Uterus (tissue), 4 donors: ENCODE results near the gene LGALS16. TPM values are rescaled to one million over a fixed set of nuclear protein-coding genes. Genes with fewer than 3 reads are reported as not detected.
"Not testable (repeated sequence)": the region's sequence is repeated elsewhere in the genome, so short reads cannot be mapped to it uniquely, and the experiment has no call there.

Experiments used
- DNase-seq, 2 donors: peaks; one replicate each; pipeline ENCODE4 v3.0.0-alpha.2; 2019 to 2020
- H3K27ac ChIP-seq, 2 donors: fragments of 200-600 bp; sonication (generic); 1 replicate in 1 of 2; 2 replicates in 1 of 2; pipeline ENCODE4 v1.5.1; 2016 to 2018
- H3K27me3 ChIP-seq, 2 donors: fragments of 200-600 bp; sonication (generic); one replicate each; pipeline ENCODE4 v1.5.1; 2018 to 2019; ENCODE audit warnings: control low read depth in 1 of 2
- H3K36me3 ChIP-seq, 2 donors: fragments of 200-600 bp; sonication (generic); one replicate each; pipeline ENCODE4 v1.5.1; 2019; ENCODE audit warnings: control low read depth in 1 of 2
- H3K4me1 ChIP-seq, 2 donors: fragments of 200-600 bp; sonication (generic); one replicate each; pipeline ENCODE4 v1.5.1; 2018 to 2019; ENCODE audit warnings: control low read depth in 1 of 2
- H3K4me3 ChIP-seq, 2 donors: fragments of 200-600 bp; sonication (generic); 1 replicate in 1 of 2; 2 replicates in 1 of 2; pipeline ENCODE4 v1.5.1; 2018 to 2019; ENCODE audit warnings: mild to moderate bottlenecking in 1 of 2
- H3K9me3 ChIP-seq, 2 donors: fragments of 200-600 bp; sonication (generic); one replicate each; pipeline ENCODE4 v1.5.1; 2019; ENCODE audit warnings: control low read depth in 1 of 2
- POLR2A ChIP-seq, 2 donors: fragments of 450-650 bp; IDR thresholded peaks; one replicate each; pipeline ENCODE4 v1.6.1; 2016; ENCODE audit warnings: antibody characterized with exemption in 2 of 2, mild to moderate bottlenecking in 1 of 2, moderate library complexity in 1 of 2
- intact Hi-C: fragments of 100-400 bp; cut with DNase I; formaldehyde crosslinking; loops from one replicate; pipeline ENCODE4 v1.15.1; 2023; ENCODE audit warnings: low total_unique reads
- total RNA-seq, 4 donors: library from RNA; depleted of rRNA in 3 of 4; stranded (reverse); fragments of >200 nt in 3 of 4; gene quantifications; one replicate each; pipeline versions ENCODE4 v1.1.0 to v1.2.4, GENCODE V29; 2014 to 2023
- TF ChIP-seq, protein P1 (sequence below), 4 experiments: fragments of 200-600 bp in 2 of 4; fragments of 450-650 bp in 2 of 4; sonication (generic) in 2 of 4; IDR thresholded peaks; one replicate each; pipeline ENCODE4 v1.5.1; 2016 to 2019; ENCODE audit warnings: antibody characterized with exemption in 4 of 4, mild to moderate bottlenecking in 2 of 4, moderate library complexity in 1 of 4
- donor health status: DM: yes; HTN: yes; CAD: no.

The LGALS16 gene
- total RNA-seq, 4 donors from 2014 or later, result not detected

DNA sequence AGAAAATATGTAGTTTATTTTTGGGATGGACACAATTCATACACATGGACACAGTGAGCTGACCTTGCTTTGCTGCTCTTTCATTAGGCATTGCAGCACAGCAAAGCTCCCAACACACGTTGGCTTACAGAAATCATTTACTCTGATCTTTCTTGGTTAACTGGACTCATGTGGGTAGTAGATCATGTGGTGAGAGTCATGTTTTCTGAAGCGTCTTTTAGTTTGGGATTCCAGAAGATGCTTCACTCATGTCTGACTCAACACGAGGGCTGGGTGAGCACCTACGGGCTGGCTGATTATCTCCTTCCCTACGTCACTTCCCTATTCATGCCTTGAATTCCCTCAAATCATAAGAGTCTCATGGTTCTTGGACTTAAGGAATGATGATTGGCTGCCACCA lies 12.1 kb upstream of the LGALS16 start:
- no peak overlapping the region for H3K4me3 ChIP-seq
- no peak for TF ChIP-seq POLR2A (IDR thresholded peaks at IDR 0.05)
- H3K27me3 ChIP-seq, result no peaks in the 10 kb centered on the region
- no peaks in the 10 kb centered on the region for H3K9me3 ChIP-seq
- intact Hi-C loops, result no loop called here
- H3K27ac ChIP-seq, result no peak overlapping the region
- no peaks in the 10 kb centered on the region for H3K4me1 ChIP-seq
- no peak for DNase-seq
- H3K36me3 ChIP-seq, result no peaks in the 10 kb centered on the region

DNA sequence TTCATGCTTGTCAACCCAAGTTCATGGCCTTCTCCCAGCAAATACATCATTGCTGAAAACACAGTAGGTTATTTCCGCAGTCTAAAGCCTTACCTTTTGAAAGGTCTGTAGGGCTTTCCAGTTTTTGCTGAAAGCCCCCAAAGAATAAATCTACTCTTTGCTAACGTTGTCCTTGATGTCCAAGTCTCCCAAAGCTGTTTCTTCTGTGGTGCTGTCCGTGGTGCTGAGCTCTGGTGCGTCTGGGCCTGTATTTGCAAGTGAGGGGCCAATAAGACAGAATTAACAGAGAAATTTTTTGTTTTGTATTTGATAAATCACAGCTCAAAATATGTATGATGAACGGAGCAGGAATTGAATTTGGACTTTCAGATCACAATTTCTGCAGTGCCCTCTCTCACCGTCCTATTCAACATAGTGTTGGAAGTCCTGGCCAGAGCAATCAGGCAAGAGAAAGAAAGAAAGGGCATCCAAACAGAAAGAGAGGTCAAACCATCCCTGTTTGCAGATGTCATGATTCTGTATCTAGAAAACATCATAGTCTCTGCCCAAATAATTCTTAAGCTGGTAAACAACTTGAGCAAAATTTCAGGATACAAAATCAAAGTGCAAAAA lies 9.8 kb upstream of the LGALS16 start:
- H3K27me3 ChIP-seq, result no peaks in the 10 kb centered on the region
- DNase-seq, result no peak
- H3K27ac ChIP-seq, result no peak overlapping the region
- intact Hi-C loops, result no loop called here
- no peak for TF ChIP-seq POLR2A (IDR thresholded peaks at IDR 0.05)
- TF ChIP-seq, protein P1, sequence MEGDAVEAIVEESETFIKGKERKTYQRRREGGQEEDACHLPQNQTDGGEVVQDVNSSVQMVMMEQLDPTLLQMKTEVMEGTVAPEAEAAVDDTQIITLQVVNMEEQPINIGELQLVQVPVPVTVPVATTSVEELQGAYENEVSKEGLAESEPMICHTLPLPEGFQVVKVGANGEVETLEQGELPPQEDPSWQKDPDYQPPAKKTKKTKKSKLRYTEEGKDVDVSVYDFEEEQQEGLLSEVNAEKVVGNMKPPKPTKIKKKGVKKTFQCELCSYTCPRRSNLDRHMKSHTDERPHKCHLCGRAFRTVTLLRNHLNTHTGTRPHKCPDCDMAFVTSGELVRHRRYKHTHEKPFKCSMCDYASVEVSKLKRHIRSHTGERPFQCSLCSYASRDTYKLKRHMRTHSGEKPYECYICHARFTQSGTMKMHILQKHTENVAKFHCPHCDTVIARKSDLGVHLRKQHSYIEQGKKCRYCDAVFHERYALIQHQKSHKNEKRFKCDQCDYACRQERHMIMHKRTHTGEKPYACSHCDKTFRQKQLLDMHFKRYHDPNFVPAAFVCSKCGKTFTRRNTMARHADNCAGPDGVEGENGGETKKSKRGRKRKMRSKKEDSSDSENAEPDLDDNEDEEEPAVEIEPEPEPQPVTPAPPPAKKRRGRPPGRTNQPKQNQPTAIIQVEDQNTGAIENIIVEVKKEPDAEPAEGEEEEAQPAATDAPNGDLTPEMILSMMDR (IDR thresholded peaks at IDR 0.05), result no peak
- H3K4me1 ChIP-seq, result no peaks in the 10 kb centered on the region
- H3K36me3 ChIP-seq, result no peaks in the 10 kb centered on the region
- H3K9me3 ChIP-seq, result no peaks in the 10 kb centered on the region
- no peak overlapping the region for H3K4me3 ChIP-seq

DNA sequence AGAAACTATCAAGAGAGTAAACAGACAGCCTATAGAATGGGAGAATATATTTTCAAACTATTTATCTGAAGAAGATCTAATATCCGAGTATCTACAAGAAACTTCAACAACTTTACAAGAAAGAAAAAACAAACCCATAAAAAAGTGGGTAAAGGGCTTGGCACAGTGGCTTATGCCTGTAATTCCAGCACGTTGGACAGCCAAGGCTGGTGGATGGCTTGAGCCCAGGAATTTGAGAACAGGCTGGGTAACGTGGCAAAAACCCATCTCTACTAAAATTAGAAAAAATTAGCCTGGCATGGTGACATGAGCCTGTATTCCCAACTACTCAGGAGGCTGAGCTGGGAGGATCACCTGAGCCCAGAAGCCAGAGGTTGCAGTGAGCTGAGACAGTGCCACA lies 7.8 kb upstream of the LGALS16 start:
- Histone ChIP-seq H3K4me3 (no peak overlapping the region), H3K27ac (no peak overlapping the region), H3K27me3 (no peaks in the 10 kb centered on the region), H3K36me3 (no peaks in the 10 kb centered on the region), H3K9me3 (no peaks in the 10 kb centered on the region), H3K4me1 (no peaks in the 10 kb centered on the region)
- TF ChIP-seq POLR2A (IDR thresholded peaks at IDR 0.05), result no peak
- TF ChIP-seq, protein P1 (IDR thresholded peaks at IDR 0.05), result no peak
- intact Hi-C loops, result no loop called here
- DNase-seq, result no peak

DNA sequence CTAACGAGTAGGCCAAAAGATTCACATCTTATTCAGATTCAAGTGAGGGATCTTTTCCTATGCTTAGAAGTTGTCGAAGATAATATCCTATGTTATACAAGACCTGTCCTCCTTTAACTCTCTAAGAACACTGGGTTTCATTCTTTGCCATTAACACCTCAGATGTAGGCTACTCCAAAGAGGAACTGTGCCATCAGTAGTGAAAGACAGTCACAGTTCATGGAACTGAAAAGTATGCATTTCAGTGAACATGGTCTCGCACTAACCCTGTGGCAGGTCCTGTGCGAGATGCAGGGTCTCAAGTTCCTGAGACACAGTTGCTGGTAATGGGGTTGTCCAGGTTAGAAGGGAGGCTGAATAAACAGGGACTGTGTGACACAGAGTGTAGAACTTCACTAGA lies 4.1 kb downstream of the LGALS16 start:
- Histone ChIP-seq H3K27ac (no peak overlapping the region), H3K4me3 (no peak overlapping the region), H3K36me3 (no peaks in the 10 kb centered on the region), H3K9me3 (no peaks in the 10 kb centered on the region), H3K4me1 (no peaks in the 10 kb centered on the region), H3K27me3 (no peaks in the 10 kb centered on the region)
- TF ChIP-seq POLR2A (IDR thresholded peaks at IDR 0.05), result no peak
- TF ChIP-seq, protein P1 (IDR thresholded peaks at IDR 0.05), result no peak
- intact Hi-C loops, result no loop called here
- DNase-seq, result no peak

DNA sequence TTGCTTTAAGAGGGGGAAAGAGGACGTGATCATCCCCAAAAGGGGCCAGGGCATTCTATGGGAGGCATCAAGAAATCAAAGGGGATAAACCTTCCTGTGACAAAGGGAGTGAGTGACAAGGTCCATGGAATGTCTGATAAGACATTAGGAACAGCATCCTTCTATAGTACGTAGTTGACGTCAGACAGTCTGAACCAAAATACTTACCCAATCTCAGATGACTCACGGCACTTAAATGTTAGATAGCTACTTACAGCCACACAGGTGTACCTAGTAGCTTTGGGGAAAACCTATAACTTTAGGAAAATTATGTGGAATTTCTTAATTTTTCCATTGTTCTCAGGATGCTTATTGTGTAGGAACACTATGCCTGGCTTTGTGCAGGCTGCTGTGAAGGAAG lies 4.9 kb downstream of the LGALS16 start:
- Histone ChIP-seq H3K27ac (no peak overlapping the region), H3K9me3 (no peaks in the 10 kb centered on the region), H3K27me3 (no peaks in the 10 kb centered on the region), H3K4me3 (no peak overlapping the region), H3K4me1 (no peaks in the 10 kb centered on the region), H3K36me3 (no peaks in the 10 kb centered on the region)
- intact Hi-C loops, result no loop called here
- TF ChIP-seq, protein P1 (IDR thresholded peaks at IDR 0.05), result no peak
- TF ChIP-seq POLR2A (IDR thresholded peaks at IDR 0.05), result no peak
- no peak for DNase-seq

DNA sequence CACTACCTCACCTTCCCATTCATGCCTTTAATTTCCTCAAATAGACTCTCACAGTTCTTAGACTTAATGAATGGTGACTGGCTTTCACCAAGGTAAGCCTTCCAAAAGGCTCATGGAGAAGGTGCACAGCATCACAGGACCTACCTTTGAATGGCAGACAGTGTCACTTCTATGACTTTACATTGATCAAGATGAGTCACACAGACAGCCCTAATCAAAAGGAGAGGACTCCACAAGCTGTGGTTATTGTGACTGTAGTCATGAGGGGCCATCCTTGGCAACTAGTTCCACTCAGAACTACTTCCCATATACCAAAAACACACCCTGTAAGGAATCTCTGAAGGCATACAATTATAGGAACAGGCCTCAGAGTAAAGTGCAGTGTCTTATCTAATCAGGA lies 5.9 kb downstream of the LGALS16 start:
- Histone ChIP-seq H3K9me3 (no peaks in the 10 kb centered on the region), H3K27me3 (no peaks in the 10 kb centered on the region), H3K36me3 (no peaks in the 10 kb centered on the region), H3K27ac (no peak overlapping the region), H3K4me1 (no peaks in the 10 kb centered on the region), H3K4me3 (no peak overlapping the region)
- intact Hi-C loops, result no loop called here
- TF ChIP-seq, protein P1 (IDR thresholded peaks at IDR 0.05), result no peak
- TF ChIP-seq POLR2A (IDR thresholded peaks at IDR 0.05), result no peak
- no peak for DNase-seq

DNA sequence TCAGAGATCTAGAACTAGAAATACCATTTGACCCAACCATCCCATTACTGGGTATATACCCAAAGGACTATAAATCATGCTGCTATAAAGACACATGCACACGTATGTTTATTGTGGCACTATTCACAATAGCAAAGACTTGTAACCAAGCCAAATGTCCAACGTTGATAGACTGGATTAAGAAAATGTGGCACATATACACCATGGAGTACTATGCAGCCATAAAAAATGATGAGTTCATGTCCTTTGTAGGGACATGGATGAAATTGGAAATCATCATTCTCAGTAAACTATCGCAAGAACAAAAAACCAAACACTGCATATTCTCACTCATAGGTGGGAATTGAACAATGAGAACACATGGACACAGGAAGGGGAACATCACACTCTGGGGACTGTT lies 14.1 kb downstream of the LGALS16 start:
- H3K4me1 ChIP-seq, DNase-seq, H3K27me3 ChIP-seq, H3K9me3 ChIP-seq, intact Hi-C loops, H3K4me3 ChIP-seq, H3K36me3 ChIP-seq, H3K27ac ChIP-seq: not testable (repeated sequence)
